Neural crest cell (in vitro differentiated cells): ENCODE data around the gene IRX5. TPM values are rescaled to one million over a fixed set of nuclear protein-coding genes. Genes with fewer than 3 reads are reported as not detected.

Experiments used
- DNase-seq: peaks from one replicate; pipeline ENCODE4 v3.0.0; 2021; ENCODE audit warnings: low read depth, mixed read lengths, low spot score
- H3K27ac Mint-ChIP-seq: one replicate; pipeline ENCODE4 v1.8.0; 2021; ENCODE audit warnings: mild to moderate bottlenecking, mixed read lengths; ENCODE audit not compliant: unreplicated experiment
- H3K27me3 Mint-ChIP-seq: 2 replicates; pipeline ENCODE4 v1.8.0; 2021; ENCODE audit warnings: low read depth, mild to moderate bottlenecking, mixed read lengths
- H3K36me3 Mint-ChIP-seq: 2 replicates; pipeline ENCODE4 v1.8.0; 2021; ENCODE audit warnings: low read depth, mild to moderate bottlenecking, mixed read lengths
- H3K4me1 Mint-ChIP-seq: 2 replicates; pipeline ENCODE4 v1.8.0; 2021; ENCODE audit warnings: mixed read lengths
- H3K4me3 Mint-ChIP-seq: one replicate; pipeline ENCODE4 v1.8.0; 2021; ENCODE audit warnings: mild to moderate bottlenecking, mixed read lengths
- H3K9me3 Mint-ChIP-seq: 2 replicates; pipeline ENCODE4 v1.8.0; 2021; ENCODE audit warnings: mixed read lengths
- CTCF ChIP-seq: fragments of 200-600 bp; sonication (generic); conservative IDR thresholded peaks from 2 replicates; pipeline ENCODE4 v1.5.0; 2021; ENCODE audit warnings: antibody characterized with exemption, mild to moderate bottlenecking
- total RNA-seq: library from RNA; stranded (reverse); gene quantifications from 2 replicates; pipeline ENCODE4 v1.2.1, GENCODE V29; 2021

The IRX5 gene
- total RNA-seq, 1 donor from 2014 or later = 14.9 TPM

GRCh38 chr16:54965464-54965863, 34.8 kb downstream of the IRX5 start:
- TF ChIP-seq CTCF = no peak
- H3K36me3 Mint-ChIP-seq = no peaks in the 10 kb centered on the region
- H3K4me3 Mint-ChIP-seq = no peak overlapping the region
- H3K27me3 Mint-ChIP-seq = peaks cover 2% of the 10 kb centered on the region
- no peak for DNase-seq
- H3K9me3 Mint-ChIP-seq = peaks cover 3% of the 10 kb centered on the region
- H3K4me1 Mint-ChIP-seq = no peaks in the 10 kb centered on the region
- H3K27ac Mint-ChIP-seq = no peak overlapping the region

GRCh38 chr16:54968011-54968410, 37.3 kb downstream of the IRX5 start:
- H3K27me3 Mint-ChIP-seq = no peaks in the 10 kb centered on the region

GRCh38 chr16:54968784-54969183, 38.1 kb downstream of the IRX5 start:
- Mint-ChIP-seq H3K36me3 (no peaks in the 10 kb centered on the region), H3K27me3 (no peaks in the 10 kb centered on the region), H3K27ac (no peak overlapping the region), H3K9me3 (peaks cover 3% of the 10 kb centered on the region), H3K4me3 (no peak overlapping the region), H3K4me1 (no peaks in the 10 kb centered on the region)
- no peak for DNase-seq
- no peak for TF ChIP-seq CTCF

More at GRCh38 chr16:54968011-54968410, 37.3 kb downstream of the IRX5 start:
- Mint-ChIP-seq H3K27ac (no peak overlapping the region), H3K4me1 (no peaks in the 10 kb centered on the region), H3K9me3 (peaks cover 3% of the 10 kb centered on the region), H3K4me3 (no peak overlapping the region), H3K36me3 (no peaks in the 10 kb centered on the region)
- DNase-seq = no peak
- TF ChIP-seq CTCF = no peak

GRCh38 chr16:54970016-54970415, 39.4 kb downstream of the IRX5 start:
- no peak for DNase-seq
- Mint-ChIP-seq H3K4me1 (no peaks in the 10 kb centered on the region), H3K27me3 (no peaks in the 10 kb centered on the region), H3K9me3 (peaks cover 3% of the 10 kb centered on the region), H3K36me3 (no peaks in the 10 kb centered on the region), H3K4me3 (no peak overlapping the region), H3K27ac (no peak overlapping the region)
- TF ChIP-seq CTCF = no peak

GRCh38 chr16:54974367-54974766, 43.7 kb downstream of the IRX5 start:
- no peak for TF ChIP-seq CTCF
- Mint-ChIP-seq H3K36me3 (no peaks in the 10 kb centered on the region), H3K9me3 (no peaks in the 10 kb centered on the region), H3K27ac (no peak overlapping the region), H3K4me3 (no peak overlapping the region), H3K27me3 (no peaks in the 10 kb centered on the region), H3K4me1 (peaks cover 8% of the 10 kb centered on the region)
- DNase-seq = no peak
